Right forelimb (tissue), 1 donor: ENCODE measurements around the gene PDE2A.

Experiments used
- DNase-seq: peaks from one replicate; pipeline ENCODE4 v3.0.0-alpha.2; 2018

PDE2A gene

GRCh38 chr11:72704028-72704782, 30.0 kb upstream of the PDE2A start:
- DNase-seq, result no peak

DNA sequence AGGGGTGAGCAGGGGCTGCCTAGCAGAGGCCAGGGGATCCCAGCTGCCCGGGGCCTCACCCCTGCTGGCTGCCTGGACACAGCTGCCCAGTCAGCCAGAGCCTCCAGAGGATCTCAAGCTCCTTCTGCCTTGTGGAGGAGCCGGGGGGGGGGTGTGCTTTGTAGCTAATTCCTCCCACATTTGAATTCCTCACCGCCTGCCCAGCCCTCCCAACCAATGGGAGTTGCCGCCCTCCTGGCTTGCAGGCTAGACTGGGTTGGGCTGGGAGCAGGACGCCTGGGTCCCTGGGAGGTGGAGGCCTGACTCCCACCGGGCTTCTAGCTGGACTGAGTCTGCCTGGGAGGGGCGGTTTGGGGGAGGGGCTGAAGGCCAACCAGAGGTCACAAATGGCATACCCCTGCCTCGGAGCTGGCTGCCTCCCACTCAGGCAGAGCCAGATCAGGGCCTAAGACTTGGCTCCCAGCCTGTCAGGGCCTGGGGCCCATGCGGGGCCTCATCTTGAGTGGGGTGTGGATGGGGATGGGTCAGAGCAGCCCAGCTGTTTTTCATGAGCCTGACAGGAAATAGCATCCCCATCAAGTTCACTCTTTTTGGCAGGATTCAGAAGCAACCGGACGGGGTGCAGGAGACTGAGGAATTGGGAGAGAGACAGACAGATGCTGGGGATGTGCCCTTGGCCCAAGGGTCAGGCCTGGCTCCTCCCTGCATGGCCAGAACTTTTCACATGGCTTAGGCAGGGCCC, 29.2 kb upstream of the PDE2A start:
- DNase-seq, result peak; percentile 89

DNA sequence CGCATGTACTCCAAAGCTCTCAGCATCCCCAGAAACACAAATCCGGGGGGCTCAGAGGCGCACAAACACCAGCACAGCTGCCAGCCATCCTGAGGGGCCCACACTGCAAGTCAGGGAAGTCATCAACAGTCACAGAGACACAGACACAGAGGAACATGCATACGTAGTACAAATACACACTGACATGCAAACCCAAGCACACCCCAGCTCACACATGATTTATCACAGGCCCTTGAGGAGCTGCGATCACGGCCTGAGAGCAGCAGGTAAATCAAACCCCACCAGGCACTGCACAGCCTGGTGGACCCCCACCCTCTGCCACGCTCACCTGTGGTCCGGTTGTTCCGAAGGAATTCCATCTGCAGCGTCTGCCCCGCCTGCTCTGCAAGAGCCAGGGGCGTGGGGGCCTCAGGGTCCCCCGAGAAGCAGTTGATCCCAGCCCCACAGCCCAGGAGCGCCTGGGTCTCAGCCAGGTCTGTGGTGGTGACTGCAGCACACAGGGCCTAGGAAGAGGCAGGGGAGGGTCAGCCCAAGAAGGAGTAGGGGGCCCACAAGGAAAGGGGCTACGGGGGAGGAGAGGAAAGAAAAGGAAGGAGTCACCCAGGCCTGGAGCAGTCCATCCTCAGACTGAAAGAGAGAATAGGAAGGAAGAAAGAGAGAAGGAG, 28.5 kb upstream of the PDE2A start:
- DNase-seq, result no peak

DNA sequence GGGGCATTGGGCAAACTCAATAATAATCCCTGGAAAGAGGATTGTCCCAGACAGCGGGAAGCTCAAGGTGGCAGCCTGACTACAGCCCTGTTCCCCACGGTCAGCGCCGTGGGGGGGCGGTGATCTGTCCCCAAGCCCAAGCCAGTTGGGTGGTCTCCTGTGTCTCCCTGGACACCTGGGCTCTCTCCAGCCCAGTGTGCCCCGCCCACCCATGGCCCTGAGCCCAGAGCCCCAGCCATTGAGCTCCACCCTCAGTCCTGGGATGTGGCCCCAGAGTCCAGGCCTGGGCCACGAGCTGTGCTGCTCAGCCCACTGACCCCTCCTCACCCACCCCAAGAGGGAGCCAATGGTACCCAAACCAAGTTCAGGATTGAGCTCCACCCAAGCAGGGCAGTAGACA, 27.9 kb upstream of the PDE2A start:
- no peak for DNase-seq

- DNase-seq, result no peak
These were observed 27.2 kb upstream of the PDE2A start for GRCh38 chr11:72701466-72701865.

DNA sequence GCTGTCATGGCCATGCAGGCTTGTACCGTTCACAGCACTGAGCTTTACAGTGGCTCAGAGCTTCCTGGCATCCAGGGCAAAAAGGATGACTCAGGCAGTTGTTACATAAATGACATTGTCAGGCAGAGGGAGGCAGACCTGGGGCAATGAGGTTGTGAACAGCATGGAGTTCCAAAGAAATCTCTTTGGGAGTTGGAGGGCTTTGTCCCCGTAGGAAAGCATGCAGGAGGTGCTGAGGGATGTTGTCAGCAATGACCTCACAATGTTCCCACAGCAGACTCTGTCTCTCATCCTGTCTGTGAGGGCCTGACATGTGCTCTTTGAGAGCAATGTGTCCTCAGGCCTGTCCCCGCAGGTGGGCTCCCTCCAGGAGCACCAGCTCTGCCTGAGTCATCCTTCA, 25.9 kb upstream of the PDE2A start:
- no peak for DNase-seq

- no peak for DNase-seq
These were observed 23.6 kb upstream of the PDE2A start for GRCh38 chr11:72697814-72698213.

GRCh38 chr11:72696866-72697700, 22.9 kb upstream of the PDE2A start:
- no peak for DNase-seq

DNA sequence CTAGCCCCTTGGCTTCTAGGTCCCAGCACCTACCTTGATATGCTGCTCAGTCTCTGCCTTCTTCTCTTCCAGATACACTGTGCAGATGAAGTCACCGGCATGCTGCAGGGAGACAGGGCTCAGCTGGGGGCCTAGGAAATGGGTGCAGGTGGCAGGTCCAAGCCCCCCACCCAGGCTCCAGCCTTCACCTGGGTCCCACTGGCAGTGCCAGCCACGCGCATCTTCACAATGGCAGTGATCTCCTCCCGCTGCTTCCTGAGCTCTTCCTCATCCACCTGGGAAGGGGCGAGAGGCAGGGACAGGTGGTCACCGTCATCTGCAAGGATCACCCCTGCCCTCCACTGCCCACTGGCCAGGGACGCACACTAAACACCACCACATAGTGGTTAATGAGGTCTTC, 21.1 kb upstream of the PDE2A start:
- DNase-seq, result no peak

- no peak for DNase-seq
These were observed 19.2 kb upstream of the PDE2A start for GRCh38 chr11:72693271-72693968.

- no peak for DNase-seq
These were observed 18.4 kb upstream of the PDE2A start for GRCh38 chr11:72692498-72693237.

GRCh38 chr11:72690166-72690565, 15.9 kb upstream of the PDE2A start:
- no peak for DNase-seq

- no peak for DNase-seq
These were observed 14.7 kb upstream of the PDE2A start for GRCh38 chr11:72688929-72689328.

GRCh38 chr11:72688486-72688885, 14.3 kb upstream of the PDE2A start:
- DNase-seq, result no peak

DNA sequence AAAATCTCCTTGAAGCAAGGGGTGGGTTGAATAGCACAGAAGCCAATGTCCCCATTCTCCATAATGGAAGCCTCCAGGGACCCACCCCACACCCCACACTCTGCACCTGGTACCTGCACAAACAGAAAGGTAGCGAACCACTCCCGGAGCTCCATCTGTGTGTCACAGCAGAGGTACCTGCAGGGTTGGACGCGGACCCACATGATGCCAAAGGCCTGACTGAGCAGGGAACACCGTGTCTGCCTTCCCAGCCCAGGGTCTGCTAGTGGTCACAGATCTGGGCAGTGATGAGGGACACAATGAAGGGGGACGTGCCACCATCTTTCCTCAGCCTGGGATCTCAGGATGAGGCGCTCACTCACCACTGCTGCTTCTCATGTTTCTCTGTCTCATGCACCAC, 13.1 kb upstream of the PDE2A start:
- DNase-seq, result no peak

DNA sequence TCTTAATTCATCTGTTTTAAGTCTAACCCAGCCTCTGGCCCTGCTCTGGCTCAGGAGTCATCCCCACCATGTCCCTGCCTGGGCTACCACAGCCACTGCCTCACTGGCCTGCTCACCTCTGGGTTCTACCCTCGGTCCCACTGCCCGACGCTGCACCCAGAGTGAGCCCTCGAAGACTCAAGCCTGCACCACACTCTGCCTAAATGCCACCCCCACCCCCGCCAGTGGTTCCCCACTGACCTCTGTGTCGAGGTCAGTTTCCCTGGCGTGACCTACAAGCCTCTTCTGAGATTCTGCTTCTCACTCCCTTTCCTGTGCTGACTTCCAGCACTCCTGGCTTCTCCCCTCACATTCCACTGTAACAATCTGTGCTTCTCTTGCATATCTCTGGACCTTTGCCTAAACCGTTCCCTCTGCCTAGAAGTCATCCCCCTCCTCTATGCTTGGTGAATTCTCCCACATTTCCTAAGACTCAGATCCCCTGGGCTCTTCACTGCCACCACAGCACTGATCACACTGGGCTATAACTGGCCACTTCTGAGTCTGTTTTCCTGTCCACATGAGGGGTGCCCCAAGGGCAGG, 12.5 kb upstream of the PDE2A start:
- no peak for DNase-seq

GRCh38 chr11:72685560-72686480, 11.6 kb upstream of the PDE2A start:
- no peak for DNase-seq

GRCh38 chr11:72684236-72684912, 10.2 kb upstream of the PDE2A start:
- DNase-seq, result peak; percentile 61

DNA sequence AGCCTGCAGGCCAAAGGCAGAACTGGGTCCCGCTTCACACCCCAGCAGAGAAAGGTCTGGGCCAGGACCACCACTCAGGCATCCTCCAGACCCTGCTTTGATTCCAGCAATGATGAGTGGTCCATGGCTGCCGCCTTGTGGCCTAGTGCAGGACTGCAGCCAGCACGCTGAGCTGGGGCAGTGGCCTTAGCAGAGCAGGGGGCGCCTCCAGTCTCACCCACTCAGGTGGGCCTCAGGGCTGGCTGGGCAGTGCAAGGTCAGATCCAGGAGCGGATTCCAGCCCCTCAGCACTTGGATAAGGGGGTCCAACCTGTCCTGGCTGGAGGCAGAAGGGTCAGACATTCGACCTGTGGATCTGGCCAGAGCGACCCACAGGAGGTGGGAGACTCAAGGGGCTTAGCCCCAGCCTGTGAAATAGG, 9.6 kb upstream of the PDE2A start:
- peak; percentile 77 for DNase-seq

DNA sequence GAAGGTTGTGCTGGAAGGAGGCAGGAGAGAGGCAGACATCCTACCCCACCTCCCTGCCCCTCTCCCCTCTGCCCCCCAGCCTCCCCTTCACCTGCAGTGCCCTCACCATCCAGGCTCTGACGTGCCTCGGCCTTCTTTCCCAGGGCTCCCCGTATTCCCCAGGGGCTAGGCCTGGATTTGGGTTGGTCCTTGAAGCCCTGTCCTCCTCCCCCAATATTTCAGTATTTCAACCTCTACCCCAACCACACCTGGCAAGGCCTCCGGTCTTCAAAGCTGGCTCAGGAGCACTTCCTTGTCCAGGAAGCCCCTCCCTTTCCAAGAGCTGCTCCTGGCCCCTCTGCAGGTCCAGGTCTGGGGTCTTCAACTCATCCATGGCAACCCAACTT, 8.6 kb upstream of the PDE2A start:
- DNase-seq, result no peak
